ENCODE data around the gene HEPACAM.

DNA sequence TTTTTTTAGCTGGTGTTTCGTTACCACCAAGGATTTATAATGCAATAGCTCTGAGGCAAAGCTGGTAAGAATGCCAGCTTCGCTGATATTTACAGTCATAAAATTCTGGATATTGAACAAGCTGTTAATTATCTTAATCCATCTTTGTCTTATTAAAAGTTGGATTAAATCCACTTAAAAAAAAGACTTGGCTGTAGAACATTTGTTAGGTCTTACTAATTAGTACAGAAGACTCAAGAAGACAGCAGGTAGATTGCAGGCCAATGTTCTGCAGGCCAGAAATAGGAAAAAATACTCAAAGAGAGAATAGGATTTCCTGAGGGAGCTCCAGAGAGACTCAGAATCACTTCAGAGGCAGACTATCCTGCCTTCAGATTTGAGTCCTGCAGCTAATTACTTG, 45.7 kb downstream of the HEPACAM start:
- no peak for TF ChIP-seq POLR2A (IDR thresholded peaks at IDR 0.05; ENCODE audit: low read length)
- TF ChIP-seq GATA1 (IDR thresholded peaks at IDR 0.05; ENCODE audit: low read depth, low read length) = no peak
